Left ventricle myocardium inferior (tissue), 1 donor: ENCODE measurements around the gene TMEM255B. TPM values are rescaled to one million over a fixed set of nuclear protein-coding genes. Genes with fewer than 3 reads are reported as not detected.

ENCODE experiments used
- DNase-seq: peaks from one replicate; pipeline ENCODE4 v3.0.0-alpha.2; 2020
- H3K27ac ChIP-seq: fragments of 200-600 bp; replicated peaks from 2 replicates; pipeline ENCODE4 v1.8.0; 2021
- H3K27me3 ChIP-seq: fragments of 200-600 bp; 2 replicates; pipeline ENCODE4 v1.8.0; 2021; ENCODE audit warnings: low read depth
- H3K36me3 ChIP-seq: fragments of 200-600 bp; 2 replicates; pipeline ENCODE4 v1.8.0; 2021
- H3K4me1 ChIP-seq: fragments of 200-600 bp; 2 replicates; pipeline ENCODE4 v1.8.0; 2021
- H3K4me3 ChIP-seq: fragments of 200-600 bp; 2 replicates; pipeline ENCODE4 v1.8.0; 2021; ENCODE audit warnings: mild to moderate bottlenecking, moderate library complexity
- H3K9me3 ChIP-seq: fragments of 200-600 bp; replicated peaks from 2 replicates; pipeline ENCODE4 v1.8.0; 2021
- CTCF ChIP-seq: fragments of 200-600 bp; IDR thresholded peaks from 2 replicates; pipeline ENCODE4 v1.8.0; 2021; ENCODE audit warnings: antibody characterized with exemption, mild to moderate bottlenecking, borderline replicate concordance
- intact Hi-C: fragments of 100-400 bp; cut with micrococcal nuclease; formaldehyde crosslinking; loops from one replicate; pipeline ENCODE4 v1.11.0; 2022
- total RNA-seq: library from RNA; stranded (reverse); fragmentation: NEBNext Ultra II Directional; extraction: Animal tissue kit (Norgen Biotek cat#: 25700); gene quantifications from one replicate; pipeline ENCODE4 v1.2.1, GENCODE V29; 2021
- donor health status: DM: no; HTN: yes; CAD: no; lungs with severe emphysema.

TMEM255B gene
- total RNA-seq, 1 donor from 2014 or later = 7.7 TPM

GRCh38 chr13:113835461-113836270 is 76.6 kb downstream of the TMEM255B start:
- TF ChIP-seq CTCF = no peak
- H3K27me3 ChIP-seq = no peaks in the 10 kb centered on the region
- H3K27ac ChIP-seq = peak overlapping the region; percentile 27
- no peak overlapping the region for H3K4me3 ChIP-seq
- H3K36me3 ChIP-seq = peaks cover 52% of the 10 kb centered on the region
- no peaks in the 10 kb centered on the region for H3K9me3 ChIP-seq
- intact Hi-C loops = no loop called here
- peaks cover 40% of the 10 kb centered on the region for H3K4me1 ChIP-seq
- DNase-seq = peak; percentile 14

- intact Hi-C loops = no loop called here
- Histone ChIP-seq H3K36me3 (peaks cover 45% of the 10 kb centered on the region), H3K9me3 (no peaks in the 10 kb centered on the region), H3K27ac (peak overlapping the region; percentile 97), H3K4me3 (peak overlapping the region; percentile 49), H3K4me1 (peaks cover 47% of the 10 kb centered on the region), H3K27me3 (no peaks in the 10 kb centered on the region)
- peak; percentile 76 for DNase-seq
- no peak for TF ChIP-seq CTCF
Measured at GRCh38 chr13:113836768-113837559, 77.9 kb downstream of the TMEM255B start.

GRCh38 chr13:113837560-113838355 is 78.7 kb downstream of the TMEM255B start:
- H3K27me3 ChIP-seq = no peaks in the 10 kb centered on the region
- H3K4me3 ChIP-seq = peak overlapping the region; percentile 49
- peaks cover 55% of the 10 kb centered on the region for H3K4me1 ChIP-seq
- TF ChIP-seq CTCF = no peak
- H3K27ac ChIP-seq = peak overlapping the region; percentile 97
- peak; percentile 96 for DNase-seq
- intact Hi-C loops = no loop called here
- peaks cover 38% of the 10 kb centered on the region for H3K36me3 ChIP-seq
- H3K9me3 ChIP-seq = no peaks in the 10 kb centered on the region

GRCh38 chr13:113838711-113839201 is 79.7 kb downstream of the TMEM255B start:
- no peak for TF ChIP-seq CTCF
- Histone ChIP-seq H3K27me3 (no peaks in the 10 kb centered on the region), H3K9me3 (no peaks in the 10 kb centered on the region), H3K4me1 (peaks cover 65% of the 10 kb centered on the region), H3K4me3 (peak overlapping the region; percentile 49), H3K36me3 (peaks cover 38% of the 10 kb centered on the region), H3K27ac (peak overlapping the region; percentile 97)
- peak; percentile 13 for DNase-seq
- intact Hi-C loops = no loop called here
